SK-N-MC (cell line): ENCODE data around the gene PDE6G.
A peak's percentile ranks its signal among the peaks of the same experiment; 100 is the strongest.
"Not testable (repeated sequence)": the region's sequence is repeated elsewhere in the genome, so short reads cannot be mapped to it uniquely, and the experiment has no call there.

Experiments
- DNase-seq: peaks from one replicate; pipeline ENCODE4 v3.0.0-alpha.2; 2011; ENCODE audit warnings: low read depth, low spot score
- H3K27ac ChIP-seq: fragments of 200-600 bp; sonication (generic); 2 replicates; pipeline ENCODE4 v1.5.1; 2016; ENCODE audit warnings: mixed run types
- H3K36me3 ChIP-seq: fragments of 200-600 bp; sonication (generic); 2 replicates; pipeline ENCODE4 v1.6.1; 2017; ENCODE audit warnings: antibody characterized with exemption, low read length, mixed read lengths; ENCODE audit not compliant: insufficient read depth
- H3K4me3 ChIP-seq: fragments of 200-600 bp; sonication (generic); 2 replicates; pipeline ENCODE4 v1.5.1; 2016
- H3K9ac ChIP-seq: fragments of 200-600 bp; sonication (generic); 2 replicates; pipeline ENCODE4 v1.8.0; 2017; ENCODE audit warnings: mixed run types, mixed read lengths; ENCODE audit not compliant: insufficient read length
- H3K9me3 ChIP-seq: fragments of 200-600 bp; sonication (generic); 2 replicates; pipeline ENCODE4 v1.6.1; 2017; ENCODE audit warnings: low read depth, mild to moderate bottlenecking, antibody characterized with exemption, low read length, moderate library complexity, mixed read lengths
- EZH2 ChIP-seq: fragments of 200-600 bp; sonication (generic); IDR thresholded peaks from one replicate; pipeline ENCODE4 v1.6.1; 2017; ENCODE audit warnings: antibody characterized with exemption
- FOXP2 ChIP-seq: optimal IDR thresholded peaks from 2 replicates; pipeline ENCODE3; 2011; ENCODE audit warnings: mild to moderate bottlenecking, moderate library complexity; ENCODE audit not compliant: insufficient read depth; ENCODE audit errors: extremely low read length, control extremely low read depth
- POLR2AphosphoS5 ChIP-seq: IDR thresholded peaks from 2 replicates; pipeline ENCODE4 v1.6.1; 2012; ENCODE audit warnings: mild to moderate bottlenecking, low read depth, low read length, borderline replicate concordance

The PDE6G gene

DNA sequence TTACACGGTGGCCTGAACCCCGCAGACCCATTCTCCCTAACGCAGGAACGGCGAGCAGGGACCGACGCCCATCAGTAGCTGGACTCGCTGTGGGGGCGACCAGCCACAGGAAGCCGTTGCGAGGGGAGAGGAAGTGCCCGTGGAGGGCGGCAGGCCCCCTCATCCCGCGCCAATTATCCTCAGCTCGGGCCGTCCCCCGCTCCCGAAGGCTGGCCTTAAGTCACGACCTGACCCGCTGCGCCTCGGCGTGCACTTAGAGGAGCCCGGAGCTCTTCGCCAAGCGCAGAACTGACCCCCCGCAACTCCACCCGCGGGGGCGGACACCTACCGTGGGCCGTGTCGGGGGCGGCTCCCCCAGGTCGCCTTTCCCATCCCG, 26.9 kb upstream of the PDE6G start:
- no peak for DNase-seq
- TF ChIP-seq POLR2AphosphoS5 (no peak), FOXP2 (no peak), EZH2 (no peak)
- no peaks in the 10 kb centered on the region for H3K9me3 ChIP-seq
- peak overlapping the region; percentile 98 for H3K4me3 ChIP-seq
- H3K27ac ChIP-seq, result peak overlapping the region; percentile 76
- peak overlapping the region; percentile 95 for H3K9ac ChIP-seq
- H3K36me3 ChIP-seq, result peaks cover 22% of the 10 kb centered on the region

DNA sequence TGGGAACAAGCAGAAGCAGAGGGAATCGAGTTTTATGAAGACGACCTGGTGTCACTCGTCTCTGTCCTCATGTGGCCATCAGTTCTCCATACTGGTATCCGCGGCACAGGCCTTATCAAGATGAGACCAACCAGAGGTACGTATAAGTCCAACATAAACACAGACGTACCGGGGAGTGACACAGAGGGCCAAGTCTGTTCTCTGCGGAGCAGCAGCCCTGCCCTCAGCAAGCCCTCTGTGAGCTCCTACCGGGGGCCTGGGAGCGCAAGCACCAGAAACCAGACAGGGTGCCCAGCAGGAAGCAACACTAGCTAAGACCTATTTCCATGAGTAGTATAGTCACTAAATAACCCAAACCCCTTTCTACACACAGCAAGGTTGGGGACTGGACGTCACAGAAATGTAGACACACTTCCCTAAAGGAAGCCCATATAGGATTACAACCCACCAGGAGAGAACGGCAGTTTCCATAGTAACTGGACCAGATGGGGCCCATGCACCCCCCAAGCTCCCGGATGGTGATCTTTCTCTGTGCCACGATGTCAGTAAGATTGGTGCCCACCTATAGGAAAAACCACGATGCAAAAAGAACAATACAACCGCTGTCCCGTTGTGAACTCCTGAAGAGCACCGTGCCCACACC, 26.3 kb upstream of the PDE6G start:
- H3K27ac ChIP-seq, result no peak overlapping the region

DNA sequence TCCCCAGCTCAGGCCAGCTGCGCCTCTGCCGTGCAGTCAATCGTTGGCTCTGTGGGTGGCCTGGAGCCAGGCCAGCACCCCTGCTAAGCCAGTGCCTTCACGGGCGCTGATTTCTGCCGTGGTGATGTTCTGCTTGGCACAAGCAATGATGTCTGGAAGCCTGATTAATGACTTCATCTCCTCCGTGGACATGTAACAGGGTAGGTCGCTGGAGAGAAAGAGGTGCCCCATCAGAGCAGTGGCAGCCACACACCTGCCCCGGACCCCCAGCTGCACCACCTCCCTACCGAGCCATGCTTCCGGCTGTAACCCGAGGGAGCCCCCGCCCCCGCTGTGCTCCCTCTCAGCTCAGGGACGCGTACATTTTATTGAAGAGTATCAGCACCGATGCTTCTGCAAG, 25.3 kb upstream of the PDE6G start:
- TF ChIP-seq POLR2AphosphoS5 (no peak), FOXP2 (no peak), EZH2 (no peak)
- no peak overlapping the region for H3K9ac ChIP-seq

More for the DNA sequence above, 26.3 kb upstream of the PDE6G start:
- H3K4me3 ChIP-seq, result peak overlapping the region; percentile 98
- no peak for DNase-seq
- TF ChIP-seq EZH2 (no peak), POLR2AphosphoS5 (no peak), FOXP2 (no peak)
- H3K9me3 ChIP-seq, result no peaks in the 10 kb centered on the region
- H3K36me3 ChIP-seq, result peaks cover 22% of the 10 kb centered on the region
- peak overlapping the region; percentile 95 for H3K9ac ChIP-seq

DNA sequence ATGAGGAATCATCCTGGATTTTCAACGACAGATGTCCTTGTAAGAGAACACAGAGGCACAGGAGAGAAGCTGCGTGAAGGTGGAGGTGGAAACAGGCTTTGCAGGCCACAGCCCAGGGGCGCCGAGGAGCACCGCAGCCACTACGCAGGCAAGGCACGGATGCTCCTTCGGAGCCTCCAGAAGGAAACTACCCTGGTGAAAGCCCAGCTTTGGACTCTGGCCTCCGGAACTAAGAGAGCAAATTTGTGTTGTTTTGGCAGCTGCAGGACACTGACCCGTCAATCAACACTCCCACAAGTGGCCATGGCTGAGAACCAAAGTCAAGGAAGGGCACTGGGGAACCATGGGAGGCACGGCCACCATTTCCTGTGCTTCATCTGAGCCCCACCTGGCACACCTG, 23.8 kb upstream of the PDE6G start:
- Histone ChIP-seq H3K9ac (no peak overlapping the region), H3K4me3 (no peak overlapping the region), H3K36me3 (no peaks in the 10 kb centered on the region; the same call in 1 of the 2 replicates), H3K27ac (no peak overlapping the region), H3K9me3 (no peaks in the 10 kb centered on the region)
- no peak for DNase-seq
- no peak for TF ChIP-seq POLR2AphosphoS5
- no peak for TF ChIP-seq EZH2
- no peak for TF ChIP-seq FOXP2

More for the DNA sequence above, 25.3 kb upstream of the PDE6G start:
- Histone ChIP-seq H3K36me3 (peaks cover 13% of the 10 kb centered on the region), H3K27ac (no peak overlapping the region), H3K4me3 (0 out of 2 replicates have a peak overlapping the region, but pooled peaks have one; percentile 98), H3K9me3 (no peaks in the 10 kb centered on the region)
- DNase-seq, result no peak

DNA sequence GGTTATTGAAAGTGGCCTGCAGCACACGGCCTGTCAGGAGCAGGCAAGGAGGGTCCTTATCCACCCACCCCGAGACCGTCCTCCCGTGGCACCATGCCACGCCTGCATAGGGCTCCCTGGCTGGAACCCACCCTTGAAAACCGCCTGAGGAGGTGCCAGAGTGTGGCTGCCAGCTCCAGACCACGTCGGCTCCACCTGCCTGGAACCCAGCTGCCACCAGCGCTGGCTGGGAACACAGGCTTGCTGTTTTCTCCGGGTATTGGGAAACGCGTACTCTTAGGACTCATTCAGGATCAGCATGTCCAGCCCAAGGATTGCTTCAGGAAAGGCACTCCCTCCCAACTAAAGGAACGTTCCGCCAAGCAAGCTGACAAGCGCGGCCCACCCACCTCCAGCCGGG, 20.6 kb upstream of the PDE6G start:
- H3K4me3 ChIP-seq, result no peak overlapping the region
- no peak overlapping the region for H3K9ac ChIP-seq
- no peak for DNase-seq
- H3K9me3 ChIP-seq, result no peaks in the 10 kb centered on the region
- H3K36me3 ChIP-seq, result peaks cover 17% of the 10 kb centered on the region
- TF ChIP-seq EZH2 (no peak), FOXP2 (no peak), POLR2AphosphoS5 (no peak)
- H3K27ac ChIP-seq, result no peak overlapping the region

DNA sequence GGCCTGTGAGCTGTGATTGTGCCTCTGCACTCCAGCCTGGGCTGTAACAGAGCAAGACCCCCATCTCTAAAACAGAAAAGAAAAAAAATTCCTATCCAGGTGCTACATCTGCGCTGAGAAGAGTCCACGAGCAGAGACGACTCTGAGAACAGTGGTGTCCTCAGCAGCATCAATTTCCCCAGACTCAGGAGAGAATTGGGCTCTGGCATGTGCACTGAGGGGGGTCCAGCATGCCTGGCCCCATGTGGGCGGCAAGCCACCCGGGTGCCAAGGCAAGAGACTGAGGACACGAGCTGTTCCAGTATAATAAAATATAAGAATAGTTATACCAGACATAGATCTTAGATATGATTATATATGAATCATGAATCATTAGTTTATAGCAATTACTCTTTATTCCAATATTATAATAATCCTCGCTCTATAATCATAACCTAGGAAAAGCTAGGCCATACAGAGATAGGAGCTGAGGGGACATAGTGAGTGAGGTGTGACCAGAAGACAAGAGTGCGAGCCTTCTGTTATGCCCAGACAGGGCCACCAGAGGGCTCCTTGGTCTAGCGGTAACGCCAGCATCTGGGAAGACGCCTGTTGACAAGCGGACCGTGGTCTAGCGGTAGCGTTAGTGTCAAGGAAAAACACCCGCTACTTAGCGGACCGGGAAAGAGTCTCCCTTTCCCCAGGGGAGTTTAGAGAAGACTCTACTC, 19.3 kb upstream of the PDE6G start:
- peaks cover 29% of the 10 kb centered on the region for H3K36me3 ChIP-seq
- 0 out of 2 replicates have a peak overlapping the region, but pooled peaks have one; percentile 62 for H3K27ac ChIP-seq
- H3K4me3 ChIP-seq, H3K9ac ChIP-seq, H3K9me3 ChIP-seq, DNase-seq: not testable (repeated sequence)

DNA sequence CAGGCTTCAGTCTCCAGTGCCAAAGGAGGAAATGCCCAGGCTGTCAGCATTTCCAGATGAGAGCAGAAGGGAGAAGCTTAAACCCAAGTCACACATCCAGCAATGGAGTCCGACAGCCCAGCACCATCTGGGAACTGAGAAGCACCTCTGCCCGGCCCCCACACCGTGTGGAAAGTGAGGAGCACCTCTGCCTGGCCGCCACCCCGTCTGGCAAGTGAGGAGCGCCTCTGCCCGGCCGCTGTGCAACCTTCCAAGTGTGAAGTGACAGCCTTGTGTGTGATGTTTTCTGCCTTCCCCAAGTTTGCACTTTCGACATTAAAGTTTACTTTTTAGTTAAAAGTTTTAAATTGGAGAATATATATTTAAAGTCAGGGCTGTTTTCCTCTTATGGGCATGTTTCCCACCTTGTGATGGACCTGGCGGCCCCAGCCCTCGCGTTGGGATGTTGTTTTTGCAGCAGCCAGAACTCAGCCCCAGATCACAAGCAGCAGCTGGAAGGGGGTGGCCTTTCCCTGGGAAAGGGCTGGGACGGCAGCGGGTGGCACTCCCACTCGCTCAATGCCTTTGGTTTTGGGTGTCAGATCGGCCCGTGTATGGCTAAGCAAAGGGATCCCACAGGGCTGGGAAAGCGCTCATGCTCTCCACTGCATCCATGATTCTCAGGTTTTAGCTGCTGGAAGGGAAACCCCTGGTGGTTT, 17.4 kb upstream of the PDE6G start:
- no peak for DNase-seq
- TF ChIP-seq FOXP2, result no peak
- no peak for TF ChIP-seq POLR2AphosphoS5
- no peak overlapping the region for H3K4me3 ChIP-seq
- no peaks in the 10 kb centered on the region for H3K9me3 ChIP-seq
- H3K9ac ChIP-seq, result no peak overlapping the region
- 0 out of 2 replicates have a peak overlapping the region, but pooled peaks have one; percentile 19 for H3K27ac ChIP-seq
- H3K36me3 ChIP-seq, result peaks cover 47% of the 10 kb centered on the region

DNA sequence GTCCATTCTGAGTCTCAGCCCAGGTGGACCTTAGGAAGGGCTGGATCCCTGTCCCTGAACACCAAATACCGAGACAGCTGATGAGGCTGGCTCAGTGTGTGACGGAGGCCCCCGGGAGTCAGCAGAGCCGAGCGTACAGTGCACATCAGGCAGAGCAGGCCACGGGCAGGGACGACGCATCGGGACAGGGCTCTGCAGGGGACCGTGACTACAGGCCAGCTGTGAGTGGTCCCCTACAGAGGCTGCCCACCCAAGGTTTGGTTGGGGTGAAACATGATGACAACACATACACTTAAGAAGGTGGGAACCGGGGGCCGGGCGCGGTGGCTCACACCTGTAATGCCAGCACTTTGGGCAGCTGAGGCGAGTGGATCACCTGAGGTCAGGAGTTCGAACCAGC, 16.6 kb upstream of the PDE6G start:
- TF ChIP-seq POLR2AphosphoS5 (no peak), FOXP2 (no peak), EZH2 (no peak)
- Histone ChIP-seq H3K27ac (no peak overlapping the region), H3K36me3 (peaks cover 55% of the 10 kb centered on the region), H3K4me3 (no peak overlapping the region), H3K9me3 (no peaks in the 10 kb centered on the region), H3K9ac (no peak overlapping the region)
- no peak for DNase-seq
